ENCODE measurements around the gene SERPINB13.

DNA sequence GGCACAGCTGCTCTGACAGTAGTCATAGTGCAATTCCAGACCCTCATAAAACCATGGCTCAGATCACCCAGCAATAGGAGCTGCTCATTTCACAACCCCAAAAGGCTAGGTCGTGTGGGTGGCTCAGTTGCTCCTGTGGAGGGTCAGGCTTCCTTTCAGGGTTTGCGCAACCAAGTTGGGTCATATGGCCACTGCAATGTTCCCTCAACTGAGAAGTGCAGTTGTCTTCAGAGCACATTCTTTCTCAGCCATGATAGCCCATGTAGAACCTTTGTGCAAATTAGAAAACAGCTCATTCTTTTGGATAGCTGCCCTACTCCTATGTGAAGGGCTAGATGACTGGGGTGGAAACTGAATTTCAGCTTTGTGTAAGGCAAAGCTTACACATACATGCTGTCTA is 3.2 kb downstream of the SERPINB13 start:
- TF ChIP-seq, protein P1, sequence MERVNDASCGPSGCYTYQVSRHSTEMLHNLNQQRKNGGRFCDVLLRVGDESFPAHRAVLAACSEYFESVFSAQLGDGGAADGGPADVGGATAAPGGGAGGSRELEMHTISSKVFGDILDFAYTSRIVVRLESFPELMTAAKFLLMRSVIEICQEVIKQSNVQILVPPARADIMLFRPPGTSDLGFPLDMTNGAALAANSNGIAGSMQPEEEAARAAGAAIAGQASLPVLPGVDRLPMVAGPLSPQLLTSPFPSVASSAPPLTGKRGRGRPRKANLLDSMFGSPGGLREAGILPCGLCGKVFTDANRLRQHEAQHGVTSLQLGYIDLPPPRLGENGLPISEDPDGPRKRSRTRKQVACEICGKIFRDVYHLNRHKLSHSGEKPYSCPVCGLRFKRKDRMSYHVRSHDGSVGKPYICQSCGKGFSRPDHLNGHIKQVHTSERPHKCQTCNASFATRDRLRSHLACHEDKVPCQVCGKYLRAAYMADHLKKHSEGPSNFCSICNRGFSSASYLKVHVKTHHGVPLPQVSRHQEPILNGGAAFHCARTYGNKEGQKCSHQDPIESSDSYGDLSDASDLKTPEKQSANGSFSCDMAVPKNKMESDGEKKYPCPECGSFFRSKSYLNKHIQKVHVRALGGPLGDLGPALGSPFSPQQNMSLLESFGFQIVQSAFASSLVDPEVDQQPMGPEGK (CRISPR knock-in tag; IDR thresholded peaks at IDR 0.05; ENCODE audit: borderline replicate concordance): no peak
- TF ChIP-seq, protein P2, sequence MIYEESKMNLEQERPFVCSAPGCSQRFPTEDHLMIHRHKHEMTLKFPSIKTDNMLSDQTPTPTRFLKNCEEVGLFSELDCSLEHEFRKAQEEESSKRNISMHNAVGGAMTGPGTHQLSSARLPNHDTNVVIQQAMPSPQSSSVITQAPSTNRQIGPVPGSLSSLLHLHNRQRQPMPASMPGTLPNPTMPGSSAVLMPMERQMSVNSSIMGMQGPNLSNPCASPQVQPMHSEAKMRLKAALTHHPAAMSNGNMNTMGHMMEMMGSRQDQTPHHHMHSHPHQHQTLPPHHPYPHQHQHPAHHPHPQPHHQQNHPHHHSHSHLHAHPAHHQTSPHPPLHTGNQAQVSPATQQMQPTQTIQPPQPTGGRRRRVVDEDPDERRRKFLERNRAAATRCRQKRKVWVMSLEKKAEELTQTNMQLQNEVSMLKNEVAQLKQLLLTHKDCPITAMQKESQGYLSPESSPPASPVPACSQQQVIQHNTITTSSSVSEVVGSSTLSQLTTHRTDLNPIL (CRISPR knock-in tag; IDR thresholded peaks at IDR 0.05; ENCODE audit: low read depth): no peak
- TF ChIP-seq RARB (CRISPR knock-in tag; IDR thresholded peaks at IDR 0.05): no peak
- TF ChIP-seq, protein P3, sequence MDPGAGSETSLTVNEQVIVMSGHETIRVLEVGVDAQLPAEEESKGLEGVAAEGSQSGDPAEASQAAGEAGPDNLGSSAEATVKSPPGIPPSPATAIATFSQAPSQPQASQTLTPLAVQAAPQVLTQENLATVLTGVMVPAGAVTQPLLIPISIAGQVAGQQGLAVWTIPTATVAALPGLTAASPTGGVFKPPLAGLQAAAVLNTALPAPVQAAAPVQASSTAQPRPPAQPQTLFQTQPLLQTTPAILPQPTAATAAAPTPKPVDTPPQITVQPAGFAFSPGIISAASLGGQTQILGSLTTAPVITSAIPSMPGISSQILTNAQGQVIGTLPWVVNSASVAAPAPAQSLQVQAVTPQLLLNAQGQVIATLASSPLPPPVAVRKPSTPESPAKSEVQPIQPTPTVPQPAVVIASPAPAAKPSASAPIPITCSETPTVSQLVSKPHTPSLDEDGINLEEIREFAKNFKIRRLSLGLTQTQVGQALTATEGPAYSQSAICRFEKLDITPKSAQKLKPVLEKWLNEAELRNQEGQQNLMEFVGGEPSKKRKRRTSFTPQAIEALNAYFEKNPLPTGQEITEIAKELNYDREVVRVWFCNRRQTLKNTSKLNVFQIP (CRISPR knock-in tag; IDR thresholded peaks at IDR 0.05; ENCODE audit: borderline replicate concordance, low read depth): no peak
- TF ChIP-seq GLIS3 (CRISPR knock-in tag; IDR thresholded peaks at IDR 0.05): no peak
- no peak for TF ChIP-seq ZFP30 (CRISPR knock-in tag; IDR thresholded peaks at IDR 0.05)
- TF ChIP-seq ZNF565 (CRISPR knock-in tag; conservative IDR thresholded peaks at IDR 0.05; ENCODE audit: low read depth): no peak
- no peak for TF ChIP-seq ARNTL (CRISPR knock-in tag; IDR thresholded peaks at IDR 0.05; ENCODE audit: borderline replicate concordance, low read depth)
- TF ChIP-seq BACH2 (CRISPR knock-in tag; IDR thresholded peaks at IDR 0.05; ENCODE audit: borderline replicate concordance): no peak
- TF ChIP-seq PPARA (CRISPR knock-in tag; IDR thresholded peaks at IDR 0.05; ENCODE audit: borderline replicate concordance): no peak
- no peak for TF ChIP-seq ZNF8 (CRISPR knock-in tag; IDR thresholded peaks at IDR 0.05)
- no peak for TF ChIP-seq ESRRG (CRISPR knock-in tag; IDR thresholded peaks at IDR 0.05)

Measured in SK-N-SH treated with all-trans-retinoic acid at 6 μM for 48 hours (cell line).